ENCODE measurements around the gene DNAJC5G.

DNA sequence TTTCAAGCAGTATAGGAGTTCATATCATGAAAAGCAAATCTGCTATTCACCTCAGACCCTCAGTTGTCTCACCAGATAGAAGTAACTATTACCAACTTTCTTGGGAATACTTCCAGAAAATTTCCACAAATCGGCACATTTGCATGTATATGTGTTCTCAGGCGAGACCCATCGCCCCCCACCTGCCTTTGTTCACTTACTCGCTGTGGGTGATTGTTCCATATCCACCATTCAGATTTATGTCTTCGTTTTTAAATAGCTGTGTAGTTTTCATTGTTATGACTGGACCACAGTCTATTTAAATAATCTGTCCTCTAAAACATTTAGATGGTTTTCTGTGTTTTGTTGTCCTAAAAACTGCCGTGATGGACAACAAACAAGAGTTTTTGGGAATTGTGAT lies 10.2 kb downstream of the DNAJC5G start:
- TF ChIP-seq POLR2A (IDR thresholded peaks at IDR 0.05; ENCODE audit: low read depth, low read length) (no peak), POLR2AphosphoS5 (IDR thresholded peaks at IDR 0.05; ENCODE audit: low read depth, low read length) (no peak), TAF1 (IDR thresholded peaks at IDR 0.05; ENCODE audit: low read depth, low read length) (no peak)

Data from GM12891 (cell line).